Skin epidermis (tissue), 12 donors: ENCODE results near the gene CYP2A6.
A peak's percentile ranks its signal among the peaks of the same experiment; 100 is the strongest.
"Not testable (repeated sequence)": the region's sequence is repeated elsewhere in the genome, so short reads cannot be mapped to it uniquely, and the experiment has no call there.

ENCODE experiments used
- H3K27ac ChIP-seq, 21 experiments: fragments of 200-600 bp; sonication (generic) in 11 of 21; one replicate each; pipeline ENCODE4 v1.5.0; 2020; ENCODE audit warnings: mild to moderate bottlenecking in 3 of 21, inconsistent platforms in 2 of 21, moderate library complexity in 2 of 21
- H3K4me3 ChIP-seq, 7 experiments: fragments of 200-600 bp; sonication (generic) in 2 of 7; one replicate each; pipeline ENCODE4 v1.5.0; 2020; ENCODE audit warnings: inconsistent platforms in 2 of 7, mild to moderate bottlenecking in 2 of 7, moderate library complexity in 1 of 7

Gene CYP2A6

DNA sequence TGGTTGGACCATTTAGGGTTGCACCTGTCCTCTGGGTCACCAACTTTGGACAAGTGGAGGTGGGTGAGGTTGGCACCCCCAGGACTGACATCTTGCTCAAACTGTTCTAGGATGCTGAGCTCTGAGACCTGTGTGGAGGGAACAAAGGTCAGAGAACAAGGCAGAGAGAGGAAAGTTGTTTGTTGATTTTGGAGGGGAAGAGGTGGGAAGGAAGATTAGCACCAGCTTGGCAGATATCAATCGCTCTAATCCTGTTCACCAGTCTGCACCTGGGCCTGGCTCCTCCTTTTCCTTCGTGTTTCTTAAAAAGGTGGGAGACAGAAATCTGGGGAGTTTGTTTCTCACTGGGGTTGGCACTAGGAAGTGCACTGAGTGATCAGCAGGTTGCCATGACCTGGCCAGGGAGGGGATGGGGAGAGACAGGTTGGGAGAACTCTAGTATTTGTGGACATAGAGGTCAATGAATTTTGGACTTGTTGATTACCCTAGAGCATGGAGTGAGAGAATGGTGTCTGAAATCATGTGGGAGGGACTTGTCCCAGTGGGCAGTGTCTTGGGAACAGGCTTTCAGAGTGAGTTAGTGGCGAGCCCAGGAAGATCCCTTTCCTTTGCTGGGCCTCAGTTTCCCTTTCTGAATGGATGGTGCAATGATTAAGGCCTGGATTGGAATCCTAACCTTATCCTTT is 2.4 kb upstream of the CYP2A6 start:
- H3K4me3 ChIP-seq, H3K27ac ChIP-seq: not testable (repeated sequence)

DNA sequence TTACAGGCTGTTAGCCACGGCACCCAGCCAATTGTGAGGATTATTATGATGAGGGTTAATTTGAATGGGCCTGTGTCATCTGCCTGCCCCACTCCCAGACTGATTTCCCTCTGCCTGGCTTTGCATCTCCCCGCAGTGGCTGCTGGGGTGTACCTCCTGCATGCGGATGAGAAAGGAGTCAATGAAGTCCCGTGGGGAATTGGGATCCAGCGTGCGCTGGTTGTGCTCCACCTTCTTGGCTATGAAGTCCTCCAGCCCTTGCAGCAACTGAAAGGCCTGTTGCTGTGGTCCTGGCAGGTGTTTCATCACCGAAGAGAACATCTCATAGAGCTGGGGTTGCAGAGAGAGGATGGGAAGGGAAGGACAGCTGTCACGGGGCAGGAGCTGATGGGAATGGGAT is 3.5 kb downstream of the CYP2A6 start:
- H3K4me3 ChIP-seq, H3K27ac ChIP-seq: not testable (repeated sequence)

DNA sequence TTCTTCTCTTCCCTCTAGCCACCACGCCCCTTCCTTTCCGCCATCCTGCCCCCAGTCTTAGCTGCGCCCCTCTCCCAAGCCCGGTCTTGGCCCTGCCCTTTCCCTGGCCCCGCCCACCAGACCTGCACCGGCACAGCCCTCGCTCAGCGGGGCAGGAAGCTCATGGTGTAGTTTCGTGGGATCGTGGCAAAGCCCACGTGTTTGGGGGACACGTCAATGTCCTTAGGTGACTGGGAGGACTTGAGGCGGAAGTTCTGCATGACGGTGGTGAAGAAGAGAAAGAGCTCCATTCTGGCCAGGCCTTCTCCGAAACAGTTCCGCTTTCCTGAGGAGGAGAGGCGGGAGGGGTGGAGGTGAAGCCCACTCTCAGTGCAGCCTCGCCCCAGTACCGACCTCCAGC is 6.6 kb downstream of the CYP2A6 start:
- Histone ChIP-seq H3K4me3 (peak overlapping the region in 2 of 7 experiments; percentile 7 to 16), H3K27ac (peak overlapping the region in 2 of 21 experiments; percentile 29 to 44)

DNA sequence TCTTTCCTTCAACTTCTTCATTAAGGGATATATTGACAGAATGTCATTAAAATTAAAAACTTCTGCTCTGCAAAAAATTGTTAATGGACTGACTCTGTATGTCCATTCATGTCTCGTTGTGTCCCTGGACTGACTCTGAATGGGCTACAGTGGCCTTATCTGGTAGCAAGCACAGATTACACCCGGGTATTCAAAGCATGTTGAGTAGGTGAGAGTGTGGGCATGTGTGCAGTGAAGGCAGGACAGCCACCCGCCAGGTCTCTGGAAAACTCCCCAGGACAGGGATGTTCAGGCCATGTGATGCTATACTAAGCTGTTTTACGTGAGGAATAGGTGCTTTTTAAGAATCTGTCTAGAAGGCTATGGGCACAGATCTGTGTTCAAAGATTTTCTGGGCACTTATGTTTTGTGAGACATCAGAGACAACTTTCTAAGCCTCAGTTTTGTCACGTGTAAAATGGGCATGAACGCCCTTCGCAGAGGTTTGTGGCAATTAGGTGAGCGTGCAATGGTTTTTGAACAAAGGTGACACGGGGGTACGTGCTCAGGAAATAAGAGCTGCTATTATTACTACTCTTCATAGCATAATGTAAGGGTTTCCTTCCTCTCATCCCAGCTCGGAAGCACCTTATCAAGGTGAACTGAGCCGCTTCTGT is 7.1 kb downstream of the CYP2A6 start:
- Histone ChIP-seq H3K27ac (peak overlapping the region in 1 of 21 experiments; percentile 44), H3K4me3 (peak overlapping the region in 2 of 7 experiments; percentile 7 to 16)

DNA sequence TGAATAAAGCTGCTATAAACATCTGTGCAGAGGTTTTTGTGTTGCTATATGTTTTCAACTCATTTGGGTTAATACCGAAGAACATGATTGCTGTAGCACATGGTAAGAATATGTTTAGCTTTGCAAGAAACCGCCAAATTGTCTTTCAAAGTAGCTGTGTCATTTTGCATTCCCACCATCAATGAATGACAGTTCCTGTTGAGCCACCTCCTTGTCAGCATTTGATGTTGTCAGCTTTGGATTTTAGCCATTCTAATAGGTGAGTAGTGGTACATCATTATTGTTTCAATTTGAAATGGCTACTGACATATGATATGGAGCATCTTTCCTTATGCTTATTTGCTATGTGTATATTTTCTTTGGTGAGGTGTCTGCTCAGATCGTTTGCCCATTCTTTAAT is 8.2 kb downstream of the CYP2A6 start:
- H3K27ac ChIP-seq, H3K4me3 ChIP-seq: not testable (repeated sequence)

DNA sequence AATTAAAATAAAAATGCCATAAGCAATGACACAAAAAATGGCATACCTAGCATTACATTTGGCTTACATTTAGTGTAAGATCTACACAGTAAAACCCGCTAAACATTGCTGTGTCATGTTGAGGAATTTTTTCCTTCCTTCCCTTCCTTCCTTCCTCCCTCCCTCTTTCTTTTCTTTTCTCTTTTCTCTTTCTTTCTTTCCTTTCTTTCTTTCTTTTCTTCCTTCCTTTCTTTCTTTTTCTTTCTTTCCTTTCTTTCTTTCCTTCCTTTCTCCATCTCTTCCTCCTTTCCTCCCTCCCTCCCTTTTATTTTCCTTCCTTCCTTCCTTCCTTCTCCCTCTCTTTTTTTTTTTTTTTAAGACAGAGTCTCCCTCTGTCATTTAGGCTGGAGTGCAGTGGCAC is 11.8 kb downstream of the CYP2A6 start:
- not testable (repeated sequence) for H3K27ac ChIP-seq, H3K4me3 ChIP-seq

DNA sequence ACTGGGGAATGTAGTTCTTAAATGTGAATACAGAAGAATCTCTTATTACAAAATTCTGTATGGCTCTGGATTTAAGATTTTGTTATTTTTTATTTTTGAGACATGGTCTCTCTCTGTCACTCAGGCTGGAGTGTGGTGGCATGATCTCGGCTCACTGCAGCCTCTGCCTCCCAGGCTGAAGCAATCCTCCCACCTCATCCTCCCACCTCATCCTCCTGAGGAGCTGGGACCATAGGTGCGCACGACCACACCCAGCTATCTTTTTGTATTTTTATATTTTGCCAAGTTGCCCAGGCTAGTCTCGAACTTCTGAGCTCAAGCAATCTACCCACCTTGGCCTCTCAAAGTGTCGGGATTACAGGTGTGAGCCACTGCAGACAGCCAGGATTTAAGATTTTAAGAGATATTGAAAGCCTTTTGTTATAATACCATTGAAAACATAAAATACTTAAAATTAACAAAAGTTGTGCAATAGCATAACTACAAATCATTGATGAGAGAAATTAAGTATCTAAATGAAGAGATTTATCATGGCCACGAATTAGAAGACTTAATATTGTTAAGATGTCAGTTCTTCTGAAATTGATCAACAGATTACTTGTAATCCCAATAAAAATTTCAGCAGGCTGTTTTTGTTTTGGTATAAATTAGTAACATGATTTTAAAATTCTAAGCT is 13.4 kb downstream of the CYP2A6 start:
- H3K27ac ChIP-seq: no peak overlapping the region
- no peak overlapping the region for H3K4me3 ChIP-seq

DNA sequence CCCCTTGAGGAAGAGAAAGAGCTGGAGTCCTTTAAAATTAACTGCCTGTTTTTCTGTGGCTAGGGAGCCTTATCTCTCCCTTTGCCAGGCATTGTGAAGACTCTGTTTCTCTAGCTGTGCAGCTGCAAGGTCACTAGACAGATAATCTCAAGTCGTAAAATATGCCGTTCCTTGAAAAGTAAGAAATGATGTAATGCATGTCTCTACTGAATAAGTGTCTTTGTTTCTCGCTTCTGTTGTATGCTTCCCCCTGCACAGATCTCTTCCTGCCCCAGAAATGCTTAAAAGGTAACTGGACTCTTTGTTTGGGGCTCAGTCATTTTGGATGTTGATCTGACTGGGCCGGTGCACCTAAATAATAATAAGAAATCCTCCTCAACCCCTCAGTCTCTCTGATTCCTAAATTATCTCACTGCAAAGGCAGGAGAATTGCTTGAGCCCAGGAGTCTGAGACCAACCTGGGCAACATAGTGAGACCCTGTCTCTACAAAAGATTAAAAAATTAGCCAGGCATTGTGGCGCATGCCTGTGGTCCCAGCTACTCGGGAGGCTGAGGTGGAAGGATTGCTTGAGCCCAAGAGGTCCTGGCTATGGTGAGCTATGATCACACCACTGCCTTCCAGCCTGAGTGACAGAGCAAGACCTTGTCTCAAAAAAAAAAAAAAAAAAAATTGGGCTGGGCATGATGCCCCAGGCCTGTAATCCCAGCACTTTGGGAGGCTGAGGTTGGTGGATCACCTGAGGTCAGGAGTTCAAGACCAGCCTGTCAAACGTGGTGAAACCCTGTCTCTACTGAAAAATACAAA is 16.3 kb downstream of the CYP2A6 start:
- not testable (repeated sequence) for H3K4me3 ChIP-seq, H3K27ac ChIP-seq

DNA sequence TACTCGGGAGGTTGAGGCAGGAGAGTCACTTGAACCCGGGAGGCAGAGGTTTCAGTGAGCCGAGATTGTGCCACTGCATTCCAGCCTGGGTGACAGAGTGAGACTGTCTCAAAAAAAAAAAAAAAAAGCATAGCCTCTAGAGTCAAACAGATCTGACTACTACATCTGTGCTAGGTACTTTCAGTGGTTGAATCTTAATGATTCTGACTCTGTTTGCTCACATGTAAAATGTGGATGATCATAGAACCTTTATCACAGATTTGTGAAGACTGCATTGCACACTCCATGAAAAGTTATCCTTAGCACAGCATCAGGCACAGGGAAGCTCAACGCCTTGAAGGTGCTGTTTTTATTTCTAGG is 17.8 kb downstream of the CYP2A6 start:
- H3K4me3 ChIP-seq, H3K27ac ChIP-seq: not testable (repeated sequence)

DNA sequence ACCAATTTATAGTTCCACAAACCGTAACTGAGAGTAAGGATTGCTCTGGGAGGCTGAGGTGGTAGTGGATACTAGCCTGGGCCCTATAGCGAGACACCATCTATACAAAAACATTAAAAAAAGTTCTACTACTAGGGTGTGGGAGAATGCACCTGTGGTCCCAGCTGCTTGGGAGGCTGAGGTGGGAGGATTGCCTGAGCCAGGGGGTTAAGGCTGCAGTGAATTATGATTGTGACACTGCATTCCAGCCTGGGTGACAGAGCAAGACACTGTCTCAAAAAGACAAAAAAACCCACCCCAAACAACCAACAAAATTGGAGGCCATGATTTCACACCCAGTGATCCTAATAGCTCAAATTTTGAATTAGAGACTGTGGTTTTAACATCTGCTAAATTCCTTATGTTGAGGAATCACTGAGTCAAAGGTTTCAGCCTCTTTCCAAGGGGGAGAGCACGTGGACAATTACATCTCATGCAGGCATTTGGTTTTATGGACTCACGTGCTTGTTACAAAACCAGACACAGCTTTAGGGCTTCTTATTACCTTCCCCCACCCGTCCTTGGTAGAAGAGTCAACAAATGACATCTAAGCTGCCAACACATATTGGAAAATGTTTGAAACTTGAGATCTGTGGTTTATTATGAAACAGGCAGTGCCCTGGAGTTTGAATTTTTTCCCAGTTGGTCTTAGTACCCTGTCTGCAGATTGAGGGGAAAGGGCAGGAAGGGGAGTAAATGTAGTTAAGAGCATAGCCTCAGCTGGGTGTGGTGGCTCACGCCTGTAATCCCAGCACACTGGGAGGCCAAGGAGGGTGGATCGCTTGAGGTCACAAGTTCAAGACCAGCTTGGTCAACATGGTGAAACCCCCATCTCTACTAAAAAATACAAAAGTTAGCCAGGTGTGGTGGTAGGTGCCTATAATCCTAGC is 18.5 kb downstream of the CYP2A6 start:
- Histone ChIP-seq H3K27ac (peak overlapping the region in 8 of 21 experiments; percentile 14 to 49 (median 30)), H3K4me3 (no peak overlapping the region)

DNA sequence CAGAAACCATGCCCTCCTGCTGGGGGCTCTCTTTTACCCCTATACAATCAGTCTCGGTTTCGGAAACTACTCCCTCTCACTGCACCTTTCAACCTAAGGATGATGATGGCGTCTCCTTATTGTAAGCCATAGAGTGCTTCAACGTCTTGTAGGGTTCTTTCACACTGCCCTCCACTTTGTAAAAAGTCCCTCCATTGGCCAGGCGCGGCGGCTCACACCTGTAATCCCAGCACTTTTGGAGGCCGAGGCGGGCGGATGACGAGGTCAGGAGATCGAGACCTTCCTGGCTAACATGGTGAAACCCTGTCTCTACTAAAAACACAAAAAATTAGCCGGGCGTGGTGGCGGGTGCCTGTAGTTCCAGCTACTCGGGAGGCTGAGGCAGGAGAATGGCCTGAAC is 19.5 kb downstream of the CYP2A6 start:
- peak overlapping the region in 1 of 21 experiments; percentile 1 for H3K27ac ChIP-seq
- not testable (repeated sequence) for H3K4me3 ChIP-seq

DNA sequence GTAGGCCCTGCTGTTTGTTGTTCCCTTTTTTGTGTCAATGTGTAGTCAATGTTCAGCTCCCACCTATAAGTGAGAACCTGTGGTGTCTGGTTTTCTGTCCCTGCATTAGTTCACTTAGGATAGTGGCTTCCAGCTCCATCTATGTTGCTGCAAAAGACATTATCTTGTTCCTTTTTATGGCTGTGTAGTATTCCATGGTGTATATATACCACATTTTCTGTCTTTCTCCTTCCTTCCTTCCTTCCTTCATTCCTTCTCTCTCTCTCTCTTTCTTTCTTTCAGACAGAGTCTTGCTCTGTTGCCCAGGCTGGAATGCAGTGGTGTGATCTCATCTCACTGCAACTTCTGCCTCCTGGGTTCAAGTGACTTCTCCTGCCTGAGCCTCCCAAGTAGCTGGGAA is 21.0 kb downstream of the CYP2A6 start:
- Histone ChIP-seq H3K4me3 (no peak overlapping the region), H3K27ac (no peak overlapping the region)

DNA sequence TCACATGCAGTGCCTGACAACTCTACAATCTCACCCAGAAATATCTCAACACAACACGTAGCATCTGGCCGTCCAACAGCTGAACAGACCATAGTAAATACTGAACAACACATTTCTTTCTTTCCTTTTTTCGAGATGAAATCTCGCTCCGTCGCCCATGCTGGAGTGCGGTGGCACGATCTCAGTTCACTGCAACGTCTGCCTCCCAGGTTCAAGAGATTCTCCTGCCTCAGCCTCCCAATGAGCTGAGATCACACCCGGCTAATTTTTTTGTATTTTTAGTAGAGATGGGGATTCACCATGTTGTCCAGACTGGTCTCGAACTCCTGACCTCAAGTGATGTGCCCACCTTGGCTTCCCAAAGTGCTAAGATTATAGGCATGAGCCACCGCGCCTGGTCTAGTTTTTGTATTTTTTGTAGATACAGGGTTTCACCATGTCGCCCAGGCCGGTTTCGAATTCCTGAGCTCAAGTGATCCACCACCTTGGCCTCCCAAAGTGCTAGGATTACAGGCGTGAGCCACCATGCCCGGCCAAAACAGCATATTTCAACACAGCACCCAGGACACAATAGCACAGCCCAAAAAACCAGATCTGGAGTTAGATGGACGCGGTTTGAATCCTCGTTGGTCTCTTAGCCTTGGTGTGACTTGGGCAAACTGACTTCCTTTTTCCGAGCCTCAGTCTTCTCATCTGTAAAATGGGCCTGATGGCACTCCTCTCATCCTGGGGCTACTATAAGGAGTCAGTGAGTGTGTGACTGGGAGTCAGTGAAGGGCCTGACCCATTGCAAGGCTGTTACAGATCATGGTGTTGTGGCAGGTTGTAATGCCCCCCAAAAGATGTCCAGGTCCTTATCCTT is 22.6 kb downstream of the CYP2A6 start:
- H3K27ac ChIP-seq: no peak overlapping the region

DNA sequence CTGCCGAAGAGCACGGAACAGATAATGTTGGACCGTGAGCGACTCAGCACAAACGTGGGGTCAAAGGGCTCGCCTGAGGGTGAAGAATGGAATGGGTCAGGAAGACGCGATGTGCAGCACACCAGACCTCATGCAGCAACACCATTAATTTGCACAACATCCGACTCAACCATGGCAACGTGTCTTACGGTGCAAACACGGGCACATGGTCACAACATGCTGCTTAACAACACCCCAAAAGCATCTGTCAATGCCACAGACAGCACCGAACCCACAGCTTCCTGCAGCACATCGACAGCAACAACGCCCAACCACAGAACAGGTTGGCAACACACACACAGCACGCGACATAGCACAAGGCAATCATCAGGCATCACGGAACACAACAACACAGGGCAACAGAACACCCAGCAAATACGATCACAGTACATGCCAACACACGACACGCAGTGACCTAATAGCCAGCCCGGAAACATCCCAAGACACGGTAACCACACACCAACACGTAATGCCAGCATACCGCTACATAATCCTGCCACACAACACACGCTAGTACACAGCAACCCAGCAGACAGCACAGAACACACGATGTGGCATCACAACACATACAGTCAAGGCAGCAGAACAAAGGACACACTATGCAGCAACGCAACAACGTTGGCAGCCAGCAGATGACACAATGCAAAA is 23.4 kb downstream of the CYP2A6 start:
- H3K27ac ChIP-seq, H3K4me3 ChIP-seq: not testable (repeated sequence)

More for the DNA sequence above, 22.6 kb downstream of the CYP2A6 start:
- no peak overlapping the region for H3K4me3 ChIP-seq

DNA sequence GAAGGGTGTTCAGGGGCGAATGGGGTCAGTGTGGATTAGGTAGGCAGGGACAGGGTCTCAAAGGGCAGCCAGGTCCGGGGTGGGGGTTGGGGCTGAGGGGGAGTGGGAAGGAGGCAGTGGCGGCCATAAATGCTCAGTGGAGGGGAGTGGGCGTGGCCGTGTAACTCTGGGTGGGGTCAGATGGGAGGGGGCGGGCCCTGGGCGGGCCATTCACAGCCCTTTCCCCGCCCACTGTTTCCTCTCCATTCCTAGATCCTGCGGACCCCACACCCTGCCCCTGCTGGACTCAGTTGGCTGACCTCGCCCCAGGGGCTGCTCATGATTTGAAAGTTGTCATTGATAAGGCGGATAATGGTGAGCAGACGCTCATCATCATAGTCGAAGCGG is 23.9 kb downstream of the CYP2A6 start:
- H3K27ac ChIP-seq, H3K4me3 ChIP-seq: not testable (repeated sequence)

DNA sequence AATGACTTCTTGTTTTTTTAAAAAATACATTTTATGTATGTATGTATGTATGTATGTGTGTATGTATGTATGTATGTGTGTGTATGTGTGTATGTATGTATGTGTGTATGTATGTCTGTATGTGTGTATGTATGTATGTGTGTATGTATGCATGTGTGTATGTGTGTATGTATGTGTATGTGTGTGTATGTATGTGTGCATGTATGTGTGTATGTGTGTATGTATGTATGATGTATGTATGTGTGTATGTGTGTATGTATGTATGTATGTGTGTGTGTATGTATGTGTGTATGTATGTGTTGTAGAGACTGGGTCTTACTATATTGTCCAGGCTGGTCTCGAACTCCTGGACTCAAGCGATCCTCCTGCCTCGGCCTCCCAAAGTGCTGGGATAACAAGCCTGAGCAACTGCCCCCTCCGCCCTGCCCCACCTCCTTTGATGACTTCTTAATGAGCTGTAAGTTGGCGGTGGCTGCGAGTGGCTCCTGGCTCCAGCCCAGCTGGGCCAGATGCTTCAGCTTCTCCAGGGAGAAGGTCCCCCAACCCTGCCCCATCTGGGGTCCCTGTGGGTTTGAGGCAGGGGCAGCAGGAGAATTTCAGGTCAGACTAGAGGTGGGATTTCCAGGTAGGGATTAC is 24.7 kb downstream of the CYP2A6 start:
- not testable (repeated sequence) for H3K4me3 ChIP-seq, H3K27ac ChIP-seq

DNA sequence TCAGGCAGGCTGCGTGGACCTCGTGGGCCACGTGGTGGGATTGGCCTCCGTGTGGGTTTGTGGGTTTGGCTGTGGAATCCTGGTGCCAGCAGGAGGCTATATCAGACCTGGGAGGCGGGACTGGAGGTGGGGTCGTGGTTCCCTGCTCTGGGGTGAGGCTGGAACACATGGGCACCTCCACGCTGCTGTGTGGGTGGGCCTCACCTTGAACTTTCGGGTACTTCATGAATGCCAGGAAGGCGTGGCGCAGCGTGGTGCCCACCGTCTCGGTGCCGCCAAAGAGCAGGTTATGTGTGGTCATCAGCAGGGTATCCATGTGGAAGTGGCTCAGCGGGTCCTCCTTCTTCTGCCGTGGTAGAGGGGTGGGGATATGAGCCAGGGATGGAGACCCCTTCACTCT is 25.3 kb downstream of the CYP2A6 start:
- H3K4me3 ChIP-seq, H3K27ac ChIP-seq: not testable (repeated sequence)
